Gastroesophageal sphincter (tissue), 3 donors: ENCODE measurements around the gene IL1RAP.

ENCODE experiments used
- POLR2A ChIP-seq, 2 donors: fragments of 450-650 bp; IDR thresholded peaks; one replicate each; pipeline ENCODE4 v1.6.1; 2017; ENCODE audit warnings: antibody characterized with exemption in 2 of 2, mild to moderate bottlenecking in 2 of 2, moderate library complexity in 1 of 2
- POLR2AphosphoS5 ChIP-seq: sonication (generic); formaldehyde crosslinking; IDR thresholded peaks from one replicate; pipeline ENCODE4 v1.6.1; 2017; ENCODE audit warnings: antibody characterized with exemption
- TF ChIP-seq, protein P1 (sequence below), 4 experiments: fragments of 200-600 bp in 2 of 4; fragments of 450-650 bp in 2 of 4; sonication (generic) in 1 of 4; IDR thresholded peaks; one replicate each; pipeline ENCODE4 v1.5.1; 2017 to 2019; ENCODE audit warnings: antibody characterized with exemption in 4 of 4, mild to moderate bottlenecking in 2 of 4, moderate library complexity in 2 of 4

DNA sequence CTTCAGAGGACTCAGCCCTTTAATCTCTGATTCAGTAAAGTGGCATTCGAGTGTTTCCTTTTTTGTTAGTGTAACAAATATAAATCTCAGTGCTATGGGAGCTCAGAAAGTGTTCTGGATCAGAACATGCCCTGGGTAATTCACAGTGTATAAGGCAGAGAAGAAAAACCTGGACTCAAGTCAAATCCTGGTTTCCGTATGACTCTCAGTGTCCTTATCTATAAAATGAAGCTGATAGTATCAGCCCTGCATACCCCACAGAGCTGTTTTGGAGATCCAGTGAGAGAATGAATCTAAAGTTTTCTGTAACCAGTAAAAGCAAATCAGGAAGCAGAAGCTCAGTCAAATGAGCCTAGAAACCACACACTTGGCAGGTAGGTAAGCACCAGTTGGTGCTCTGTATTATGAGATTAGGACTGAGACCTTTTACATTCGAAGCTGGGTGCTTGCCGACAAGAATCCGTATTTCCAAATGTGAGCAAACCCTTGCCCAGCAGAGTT lies 67.2 kb downstream of the IL1RAP start:
- TF ChIP-seq POLR2A (IDR thresholded peaks at IDR 0.05) (no peak), POLR2AphosphoS5 (no peak)
- TF ChIP-seq, protein P1, sequence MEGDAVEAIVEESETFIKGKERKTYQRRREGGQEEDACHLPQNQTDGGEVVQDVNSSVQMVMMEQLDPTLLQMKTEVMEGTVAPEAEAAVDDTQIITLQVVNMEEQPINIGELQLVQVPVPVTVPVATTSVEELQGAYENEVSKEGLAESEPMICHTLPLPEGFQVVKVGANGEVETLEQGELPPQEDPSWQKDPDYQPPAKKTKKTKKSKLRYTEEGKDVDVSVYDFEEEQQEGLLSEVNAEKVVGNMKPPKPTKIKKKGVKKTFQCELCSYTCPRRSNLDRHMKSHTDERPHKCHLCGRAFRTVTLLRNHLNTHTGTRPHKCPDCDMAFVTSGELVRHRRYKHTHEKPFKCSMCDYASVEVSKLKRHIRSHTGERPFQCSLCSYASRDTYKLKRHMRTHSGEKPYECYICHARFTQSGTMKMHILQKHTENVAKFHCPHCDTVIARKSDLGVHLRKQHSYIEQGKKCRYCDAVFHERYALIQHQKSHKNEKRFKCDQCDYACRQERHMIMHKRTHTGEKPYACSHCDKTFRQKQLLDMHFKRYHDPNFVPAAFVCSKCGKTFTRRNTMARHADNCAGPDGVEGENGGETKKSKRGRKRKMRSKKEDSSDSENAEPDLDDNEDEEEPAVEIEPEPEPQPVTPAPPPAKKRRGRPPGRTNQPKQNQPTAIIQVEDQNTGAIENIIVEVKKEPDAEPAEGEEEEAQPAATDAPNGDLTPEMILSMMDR (IDR thresholded peaks at IDR 0.05) = no peak
